Heart left ventricle (tissue), 16 donors: Measurements from ENCODE around the gene PCK2. TPM values are rescaled to one million over a fixed set of nuclear protein-coding genes. Genes with fewer than 3 reads are reported as not detected.
A peak's percentile ranks its signal among the peaks of the same experiment; 100 is the strongest.

Source experiments
- ATAC-seq, 4 donors: fragments of 200-7000 bp; cut with Tn5 transposase; one replicate each; pipeline ENCODE4 v1.9.1; 2020 to 2022; ENCODE audit warnings: moderate library complexity in 4 of 4, mild to moderate bottlenecking in 3 of 4, moderate number of reproducible peaks in 1 of 4
- DNase-seq, 5 donors: peaks; one replicate each; pipeline ENCODE4 v3.0.0-alpha.2; 2020
- H3K27ac ChIP-seq, 12 donors: fragments of 200-600 bp; sonication (generic) in 4 of 12; one replicate each; pipeline versions ENCODE4 v1.5.0 to v1.8.0; 2016 to 2022; ENCODE audit warnings: mild to moderate bottlenecking in 2 of 12
- H3K27me3 ChIP-seq, 9 donors: fragments of 200-600 bp; sonication (generic) in 2 of 9; one replicate each; pipeline versions ENCODE4 v1.5.1 to v1.8.0; 2016 to 2022; ENCODE audit warnings: mild to moderate bottlenecking in 3 of 9
- H3K36me3 ChIP-seq, 9 donors: fragments of 200-600 bp; sonication (generic) in 2 of 9; one replicate each; pipeline versions ENCODE4 v1.5.0 to v1.8.0; 2018 to 2022; ENCODE audit warnings: mild to moderate bottlenecking in 2 of 9
- H3K4me1 ChIP-seq, 12 donors: fragments of 200-600 bp; sonication (generic) in 4 of 12; one replicate each; pipeline versions ENCODE4 v1.5.0 to v1.8.0; 2016 to 2022; ENCODE audit warnings: mild to moderate bottlenecking in 3 of 12
- H3K4me3 ChIP-seq, 12 donors: fragments of 200-600 bp; sonication (generic) in 4 of 12; one replicate each; pipeline versions ENCODE4 v1.5.0 to v1.8.0; 2017 to 2022; ENCODE audit warnings: mild to moderate bottlenecking in 9 of 12, moderate library complexity in 4 of 12
- H3K9me3 ChIP-seq, 12 donors: fragments of 200-600 bp; sonication (generic) in 4 of 12; one replicate each; pipeline versions ENCODE4 v1.5.0 to v1.8.0; 2016 to 2022; ENCODE audit warnings: mild to moderate bottlenecking in 1 of 12
- CTCF ChIP-seq, 12 donors: fragments of 200-600 bp; sonication (generic) in 4 of 12; IDR thresholded peaks; one replicate each; pipeline versions ENCODE4 v1.5.0 to v1.8.0; 2018 to 2022; ENCODE audit warnings: antibody characterized with exemption in 12 of 12, mild to moderate bottlenecking in 5 of 12
- POLR2A ChIP-seq, 2 donors: fragments of 450-650 bp; IDR thresholded peaks; one replicate each; pipeline ENCODE4 v1.6.1; 2017; ENCODE audit warnings: antibody characterized with exemption in 2 of 2, mild to moderate bottlenecking in 2 of 2, moderate library complexity in 2 of 2
- WGBS, 4 donors: extraction: QIAGEN DNeasy Blood & Tissue Kit in 2 of 4; methylation state at CpG; one replicate each; pipeline versions ENCODE4 v1.1.5 to v1.1.7; 2013 to 2018; 5-methylcytosine and 5-hydroxymethylcytosine counted together
- intact Hi-C, 10 donors: fragments of 100-400 bp; cut with DNase I; formaldehyde crosslinking; loops; one replicate each; pipeline versions ENCODE4 v1.11.1 to v1.14.2; 2022
- polyA plus RNA-seq, 2 donors: library from polyadenylated mRNA; stranded (reverse); fragments of 200-250 nt; gene quantifications; one replicate each; pipeline ENCODE4 v1.2.3, GENCODE V29; 2013
- total RNA-seq, 9 donors: library from RNA; depleted of rRNA in 2 of 9; stranded (reverse); fragments of >200 nt in 2 of 9; fragmentation: NEBNext Ultra II Directional in 3 of 9; extraction: Animal tissue kit (Norgen Biotek cat#: 25700) in 3 of 9; gene quantifications; one replicate each; pipeline versions ENCODE4 v1.1.0 to v1.2.4, GENCODE V29; 2016 to 2023
- donor health status: ischemic (EF 13 %, LVEDD 7.1; RV severe dilation, severe dysfunction).
- donor health status: healthy with polysubstance abuse.
- donor health status: DM: no; HTN: yes; CAD: no.
- donor health status: DM: no; HTN: no; CAD: no.
- donor health status: ischemic (EF 25% LVEDD 6.9; RV normal size, moderate dysfunction).
- donor health status: ischemic (EF 25% LVEDD 5.7; RV mildly dilated, moderate dysfunction).
- donor health status: healthy.
- donor health status: DM: yes; HTN: yes; CAD: no.
- donor health status: ischemic (EF 35%, LVEDD 5.7; RV mildly dilated, moderate dysfunction).
- donor health status: nonischemic (EF 11% LVEDD 7.7; RV severe dilation, severe dysfunction).
- donor health status: DM: yes; HTN: yes; CAD: no.
- donor health status: PGD.
- donor health status: ischemic (EF 29% LVEDD 5.4; RV normal size, mild dysfunction).
- donor health status: nonischemic (EF 23%, LVEDD 6.1; RV moderate dilation, normal function).

Gene PCK2
- total and polyA plus RNA-seq, 11 donors = 1.5 to 14.6 (median 3.9) TPM

- Histone ChIP-seq H3K36me3 (peaks cover 0 to 54% (median 0%) of the 10 kb centered on the region in 9 donors), H3K27ac (no peak overlapping the region), H3K4me1 (peaks cover 0 to 21% (median 13%) of the 10 kb centered on the region in 12 donors), H3K9me3 (no peaks in the 10 kb centered on the region), H3K27me3 (no peaks in the 10 kb centered on the region), H3K4me3 (no peak overlapping the region)
- TF ChIP-seq POLR2A (IDR thresholded peaks at IDR 0.05) (no peak), CTCF (IDR thresholded peaks at IDR 0.05) (no peak)
- DNase-seq (peak in 1 of 5 donors; percentile 16), ATAC-seq (no peak)
- WGBS, 4 donors = 91 to 96% (median 96%) methylated on average over 8 to 16 of the region's 16 CpGs
- intact Hi-C loops = loop anchor here in 1 of 10 donors (10.0 kb wide), 1 partner anchor 114 kb away; the partner anchor contains the start of gene DHRS4L2
These were observed 4.3 kb downstream of the PCK2 start for GRCh38 chr14:24098229-24098926.

- WGBS, 4 donors = 86 to 91% (median 88%) methylated on average over 17 of the region's 17 CpGs
- intact Hi-C loops = loop anchor here in 1 of 10 donors (10.0 kb wide), 1 partner anchor 114 kb away; the partner anchor contains the start of gene DHRS4L2
- H3K4me3 ChIP-seq = no peak overlapping the region
- no peak for ATAC-seq
- H3K36me3 ChIP-seq = peaks cover 0 to 60% (median 0%) of the 10 kb centered on the region in 9 donors
- no peak overlapping the region for H3K27ac ChIP-seq
- no peaks in the 10 kb centered on the region for H3K27me3 ChIP-seq
- no peak for TF ChIP-seq CTCF (IDR thresholded peaks at IDR 0.05)
- no peak for TF ChIP-seq POLR2A (IDR thresholded peaks at IDR 0.05)
- peaks cover 0 to 16% (median 9%) of the 10 kb centered on the region in 12 donors for H3K4me1 ChIP-seq
- H3K9me3 ChIP-seq = no peaks in the 10 kb centered on the region
- DNase-seq = peak in 1 of 5 donors; percentile 22
These were observed 5.1 kb downstream of the PCK2 start for GRCh38 chr14:24098927-24099813.

- H3K9me3 ChIP-seq = no peaks in the 10 kb centered on the region
- H3K27me3 ChIP-seq = no peaks in the 10 kb centered on the region
- DNase-seq (no peak), ATAC-seq (no peak)
- TF ChIP-seq POLR2A (IDR thresholded peaks at IDR 0.05) (no peak), CTCF (IDR thresholded peaks at IDR 0.05) (no peak)
- intact Hi-C loops = no loop called here
- WGBS, 4 donors = 75 to 84% (median 81%) methylated on average over 3 to 4 of the region's 4 CpGs
- H3K36me3 ChIP-seq = peaks cover 0 to 65% (median 0%) of the 10 kb centered on the region in 9 donors
- peaks cover 0 to 5% (median 2%) of the 10 kb centered on the region in 12 donors for H3K4me1 ChIP-seq
- no peak overlapping the region for H3K4me3 ChIP-seq
- H3K27ac ChIP-seq = no peak overlapping the region
These were observed 6.3 kb downstream of the PCK2 start for GRCh38 chr14:24100197-24100981.
